Stimulated activated naive CD8-positive, alpha-beta T cell treated with anti-CD3 and anti-CD28 coated beads, Interleukin-15, Interleukin-2, amounts not matched to agents 100 ng/mL and 50 ng/mL, for 24 hours (primary cell): ENCODE measurements around the gene ZNF614.
"Not testable (repeated sequence)": the region's sequence is repeated elsewhere in the genome, so short reads cannot be mapped to it uniquely, and the experiment has no call there.

Experiments
- H3K27ac Mint-ChIP-seq: one replicate; pipeline ENCODE4 v1.8.0; 2021; ENCODE audit warnings: mild to moderate bottlenecking, mixed read lengths
- H3K27me3 Mint-ChIP-seq: one replicate; pipeline ENCODE4 v1.8.0; 2021; ENCODE audit warnings: mixed read lengths
- H3K36me3 Mint-ChIP-seq: one replicate; pipeline ENCODE4 v1.8.0; 2021; ENCODE audit warnings: low read depth, mixed read lengths
- H3K4me1 Mint-ChIP-seq: one replicate; pipeline ENCODE4 v1.8.0; 2021; ENCODE audit warnings: low read depth, mixed read lengths
- H3K4me3 Mint-ChIP-seq: one replicate; pipeline ENCODE4 v1.8.0; 2021; ENCODE audit warnings: mild to moderate bottlenecking, mixed read lengths
- H3K9me3 Mint-ChIP-seq: one replicate; pipeline ENCODE4 v1.8.0; 2021; ENCODE audit warnings: mixed read lengths

Gene ZNF614

DNA sequence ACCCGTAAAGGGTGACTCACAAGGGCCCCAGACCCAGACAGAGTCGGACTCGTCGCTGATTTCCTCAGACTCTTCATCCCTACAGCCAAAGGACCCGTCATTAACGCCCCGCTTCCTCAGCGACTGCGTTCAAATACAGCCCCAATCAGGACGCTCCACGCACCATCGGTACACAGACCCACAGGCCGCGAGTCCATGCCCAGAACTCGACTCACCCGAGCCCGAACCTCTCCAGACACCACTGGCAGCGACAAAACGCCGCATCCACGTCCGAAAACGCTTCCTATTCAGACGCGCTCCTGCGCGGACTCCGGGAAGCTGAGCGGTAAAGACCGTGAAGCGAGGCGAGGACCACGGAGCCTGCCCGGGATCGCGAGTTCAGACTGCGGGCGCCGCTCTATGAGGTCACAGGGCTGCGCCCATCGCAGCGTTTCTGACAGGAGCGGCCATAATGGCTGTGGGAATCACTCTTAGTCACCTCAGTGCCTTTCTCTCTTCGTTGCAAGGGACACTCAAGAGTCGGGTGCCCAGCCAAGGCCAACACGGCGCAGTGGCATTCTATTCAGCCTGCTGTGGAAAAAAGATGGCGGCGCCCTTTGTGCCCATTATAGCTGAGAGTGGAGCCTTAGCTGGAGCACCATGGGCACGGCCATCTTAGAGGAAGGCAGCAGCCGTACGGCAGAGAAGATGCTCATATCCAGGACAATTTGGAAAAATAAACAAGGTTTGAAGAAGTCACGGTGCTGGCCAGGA is at the start of gene ZNF614:
ZNF614 (minus strand) TSS at position 353 of the 753 bp plus-strand sequence. CDS start 2,634 bp downstream, outside the sequence.
- no peaks in the 10 kb centered on the region for H3K27me3 Mint-ChIP-seq
- peaks cover 46% of the 10 kb centered on the region for H3K9me3 Mint-ChIP-seq
- peak within 1 kb of the TSS; percentile 93 for H3K4me3 Mint-ChIP-seq
- H3K36me3 Mint-ChIP-seq, result peaks cover 88% of the 10 kb centered on the region
- H3K4me1 Mint-ChIP-seq, result peaks cover 21% of the 10 kb centered on the region
- peak within 1 kb of the TSS; percentile 95 for H3K27ac Mint-ChIP-seq

DNA sequence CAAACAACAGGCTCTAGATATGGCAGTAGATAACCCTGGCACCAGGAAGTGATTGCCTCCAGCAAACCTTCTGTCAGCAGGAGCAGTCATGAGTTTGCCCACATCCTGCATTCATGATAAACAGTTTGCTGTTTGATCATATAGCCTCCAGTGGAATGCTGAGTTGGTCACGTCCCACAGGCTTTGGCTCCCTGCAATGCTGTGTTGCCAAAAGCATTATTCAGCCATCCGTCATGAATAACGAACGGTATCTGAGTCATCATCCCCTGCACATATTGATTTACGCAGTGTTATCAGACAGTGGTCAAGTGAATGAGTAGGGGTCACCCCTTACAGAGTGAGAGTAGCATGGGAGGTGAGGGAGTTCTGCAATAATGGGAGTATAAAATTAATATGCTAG is 42.3 kb upstream of the ZNF614 start:
- peaks cover 62% of the 10 kb centered on the region for H3K9me3 Mint-ChIP-seq
- no peaks in the 10 kb centered on the region for H3K27me3 Mint-ChIP-seq
- H3K36me3 Mint-ChIP-seq, result peaks cover 100% of the 10 kb centered on the region
- H3K4me1 Mint-ChIP-seq, result no peaks in the 10 kb centered on the region
- no peak overlapping the region for H3K4me3 Mint-ChIP-seq
- no peak overlapping the region for H3K27ac Mint-ChIP-seq

DNA sequence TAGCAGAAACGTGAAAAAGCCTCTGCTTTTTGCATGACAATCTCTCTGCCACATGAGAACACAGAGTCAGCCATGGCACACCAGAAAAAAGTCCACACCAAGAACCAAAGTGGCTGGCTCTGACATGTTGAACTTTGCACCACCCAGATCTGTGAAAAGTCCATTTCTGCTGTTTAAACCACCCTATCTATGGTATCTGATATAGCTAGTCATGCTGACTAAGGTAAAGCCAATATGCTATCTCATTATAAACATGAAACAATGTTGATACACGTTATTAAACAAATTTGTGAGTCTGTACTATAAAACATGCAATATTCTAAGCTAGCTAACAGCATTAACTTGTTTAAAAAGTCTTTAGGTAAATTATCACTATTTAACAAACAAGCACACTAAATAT is 41.5 kb upstream of the ZNF614 start:
- H3K27me3 Mint-ChIP-seq, result no peaks in the 10 kb centered on the region
- H3K36me3 Mint-ChIP-seq, result peaks cover 100% of the 10 kb centered on the region
- no peak overlapping the region for H3K4me3 Mint-ChIP-seq
- peaks cover 60% of the 10 kb centered on the region for H3K9me3 Mint-ChIP-seq
- no peaks in the 10 kb centered on the region for H3K4me1 Mint-ChIP-seq
- no peak overlapping the region for H3K27ac Mint-ChIP-seq

DNA sequence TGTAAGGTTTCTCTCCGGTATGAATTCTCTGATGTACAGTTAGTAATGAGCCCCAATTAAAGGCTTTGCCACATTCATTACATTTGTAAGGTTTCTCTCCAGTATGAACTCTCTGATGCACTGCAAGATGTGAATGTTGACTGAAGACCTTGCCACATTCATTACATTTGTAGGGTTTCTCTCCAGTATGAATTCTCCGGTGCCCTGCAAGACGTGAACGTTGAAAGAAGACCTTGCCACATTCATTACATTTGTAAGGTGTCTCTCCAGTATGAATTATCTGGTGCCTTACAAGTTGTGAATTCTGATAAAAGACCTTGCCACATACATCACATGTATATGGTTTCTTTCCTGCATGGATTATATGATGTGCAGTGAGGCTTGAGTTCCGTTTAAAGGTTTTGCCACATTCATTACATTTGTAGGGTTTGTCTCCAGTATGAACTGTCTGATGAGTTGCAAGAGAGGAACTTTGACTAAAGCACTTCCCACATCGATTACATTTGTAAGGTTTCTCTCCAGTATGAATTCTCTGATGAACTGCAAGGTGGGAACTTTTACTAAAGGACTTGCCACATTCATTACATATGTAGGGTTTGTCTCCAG is 38.2 kb upstream of the ZNF614 start:
- Mint-ChIP-seq H3K27me3 (no peaks in the 10 kb centered on the region), H3K36me3 (peaks cover 97% of the 10 kb centered on the region), H3K4me3 (no peak overlapping the region), H3K27ac (no peak overlapping the region), H3K9me3 (peaks cover 52% of the 10 kb centered on the region), H3K4me1 (no peaks in the 10 kb centered on the region)

DNA sequence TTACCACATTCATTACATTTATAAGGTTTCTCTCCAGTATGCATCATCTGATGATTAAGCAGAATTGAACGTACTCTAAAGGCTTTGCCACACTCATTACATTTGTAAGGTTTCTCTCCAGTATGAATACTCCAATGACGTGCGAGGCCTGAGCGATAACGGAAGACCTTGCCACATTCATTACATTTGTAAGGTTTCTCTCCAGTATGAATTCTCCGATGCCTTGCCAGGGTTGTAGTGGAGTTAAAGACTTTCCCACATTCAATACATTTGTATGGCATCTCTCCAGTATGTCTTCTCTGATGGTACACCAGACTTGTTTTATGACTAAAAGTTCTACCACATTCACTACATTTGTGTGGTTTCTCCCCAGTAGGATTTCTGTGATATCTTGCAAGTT is 37.2 kb upstream of the ZNF614 start:
- Mint-ChIP-seq H3K9me3 (peaks cover 52% of the 10 kb centered on the region), H3K4me1 (no peaks in the 10 kb centered on the region), H3K27me3 (no peaks in the 10 kb centered on the region), H3K4me3 (no peak overlapping the region), H3K27ac (no peak overlapping the region), H3K36me3 (peaks cover 97% of the 10 kb centered on the region)

DNA sequence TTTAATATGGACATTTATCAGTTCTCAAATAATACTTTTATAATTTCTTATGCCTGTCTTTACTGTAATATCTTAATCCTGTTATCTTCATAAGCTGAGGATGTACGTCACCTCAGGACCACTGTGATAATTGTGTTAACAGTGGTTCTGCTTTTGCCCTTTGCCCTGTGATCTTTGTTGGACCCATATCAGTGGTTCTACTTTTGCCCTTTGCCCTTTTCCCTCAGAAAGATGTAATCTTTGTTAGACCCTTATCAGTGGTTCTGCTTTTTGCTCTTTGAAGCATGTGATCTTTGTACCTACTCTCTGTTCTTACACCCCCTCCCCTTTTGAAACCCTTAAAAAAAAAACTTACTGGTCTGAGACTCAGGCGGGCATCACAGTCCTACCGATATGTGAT is 28.3 kb upstream of the ZNF614 start:
- H3K4me3 Mint-ChIP-seq, H3K4me1 Mint-ChIP-seq, H3K27me3 Mint-ChIP-seq, H3K27ac Mint-ChIP-seq: not testable (repeated sequence)
- Mint-ChIP-seq H3K9me3 (peaks cover 54% of the 10 kb centered on the region), H3K36me3 (peaks cover 85% of the 10 kb centered on the region)

DNA sequence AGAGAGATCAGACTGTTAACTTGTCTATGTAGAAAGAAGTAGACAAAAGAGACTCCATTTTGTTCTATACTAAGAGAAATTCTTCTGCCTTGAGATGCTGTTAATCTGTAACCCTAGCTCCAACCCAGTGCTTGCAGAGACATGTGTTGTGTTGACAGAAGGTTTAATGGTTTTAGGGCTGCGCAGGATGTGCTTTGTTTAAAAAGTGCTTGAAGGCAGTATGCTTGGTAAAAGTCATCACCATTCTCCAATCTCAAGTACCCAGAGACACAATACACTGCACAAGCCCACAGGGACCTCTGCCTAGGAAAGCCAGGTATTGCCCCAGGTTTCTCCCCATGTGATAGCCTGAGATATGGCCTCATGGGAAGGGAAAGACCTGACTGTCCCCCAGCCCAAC is 23.6 kb upstream of the ZNF614 start:
- peaks cover 30% of the 10 kb centered on the region for H3K4me1 Mint-ChIP-seq
- not testable (repeated sequence) for H3K27ac Mint-ChIP-seq, H3K4me3 Mint-ChIP-seq, H3K27me3 Mint-ChIP-seq
- peaks cover 84% of the 10 kb centered on the region for H3K36me3 Mint-ChIP-seq
- H3K9me3 Mint-ChIP-seq, result peaks cover 48% of the 10 kb centered on the region

DNA sequence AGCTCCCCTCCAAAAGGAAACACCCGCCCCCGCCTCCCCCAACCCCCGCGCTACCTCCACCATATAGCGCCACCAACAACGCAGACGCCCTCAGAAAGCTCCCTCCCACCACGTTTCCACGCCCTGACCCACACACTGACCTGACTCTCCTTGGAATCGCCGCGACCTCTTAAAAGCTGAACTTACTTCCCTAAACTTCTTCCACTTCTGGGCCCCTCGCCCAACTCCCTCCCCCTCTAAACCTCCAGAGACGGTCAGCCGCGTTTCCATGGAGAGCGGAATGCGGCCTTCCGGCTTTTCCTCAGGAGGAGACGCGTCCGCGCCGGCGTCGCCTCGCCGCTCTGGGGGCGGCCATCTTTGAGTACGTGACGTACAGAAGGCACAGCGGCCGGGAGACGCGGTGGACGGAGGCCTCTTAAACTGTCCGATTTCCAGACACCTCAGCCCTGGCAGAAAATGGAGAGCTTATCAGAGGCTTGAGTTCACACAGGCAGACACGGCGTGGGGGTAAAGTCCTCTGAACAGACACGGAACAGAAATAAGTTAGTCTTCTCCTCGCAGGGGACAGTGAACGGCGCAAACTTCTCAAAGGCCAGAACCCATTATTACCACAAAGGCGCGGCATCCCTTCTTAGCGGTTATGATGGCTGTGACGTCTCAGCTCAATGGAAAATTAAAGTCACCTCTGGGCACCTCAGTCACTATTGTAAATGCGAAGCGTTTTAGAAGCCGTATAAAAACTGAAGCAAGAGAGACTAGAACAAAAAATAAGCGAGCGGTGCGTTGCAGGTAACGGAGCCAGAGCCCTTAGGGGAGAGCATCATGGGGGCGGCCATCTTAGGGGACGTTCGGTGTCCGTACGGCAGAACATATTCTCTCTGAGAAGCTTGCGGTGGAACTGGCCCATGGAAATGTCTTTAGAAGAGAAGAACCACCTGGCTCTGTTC is 20.6 kb upstream of the ZNF614 start, which contains the start of gene ZNF432:
ZNF432 (minus strand) TSS at position 284 of the 947 bp plus-strand sequence. CDS start 1,970 bp downstream, outside the sequence.
- Mint-ChIP-seq H3K4me1 (peaks cover 33% of the 10 kb centered on the region), H3K27ac (peak within 1 kb of the TSS; percentile 98), H3K36me3 (peaks cover 81% of the 10 kb centered on the region), H3K9me3 (peaks cover 48% of the 10 kb centered on the region), H3K27me3 (no peaks in the 10 kb centered on the region), H3K4me3 (peak within 1 kb of the TSS; percentile 88)

DNA sequence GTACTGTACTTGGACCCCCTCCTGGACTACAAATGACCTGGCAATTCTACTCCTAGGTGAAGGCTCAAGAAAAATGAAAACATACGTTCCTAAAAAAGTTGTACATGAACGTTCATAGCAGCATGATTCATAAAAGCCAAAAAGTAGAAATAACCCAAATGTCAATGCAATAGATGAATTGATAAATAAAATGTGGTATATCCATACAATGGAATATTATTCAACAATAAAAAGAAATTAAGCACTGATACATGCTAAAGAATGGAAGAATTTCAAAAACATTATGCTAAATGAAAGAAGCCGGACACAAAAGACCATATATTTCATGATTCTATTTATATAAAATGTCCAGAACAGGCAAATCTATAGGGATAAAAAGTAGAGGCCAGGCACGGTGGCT is 11.0 kb upstream of the ZNF614 start:
- Mint-ChIP-seq H3K36me3 (peaks cover 96% of the 10 kb centered on the region), H3K9me3 (peaks cover 56% of the 10 kb centered on the region), H3K27ac (no peak overlapping the region)

DNA sequence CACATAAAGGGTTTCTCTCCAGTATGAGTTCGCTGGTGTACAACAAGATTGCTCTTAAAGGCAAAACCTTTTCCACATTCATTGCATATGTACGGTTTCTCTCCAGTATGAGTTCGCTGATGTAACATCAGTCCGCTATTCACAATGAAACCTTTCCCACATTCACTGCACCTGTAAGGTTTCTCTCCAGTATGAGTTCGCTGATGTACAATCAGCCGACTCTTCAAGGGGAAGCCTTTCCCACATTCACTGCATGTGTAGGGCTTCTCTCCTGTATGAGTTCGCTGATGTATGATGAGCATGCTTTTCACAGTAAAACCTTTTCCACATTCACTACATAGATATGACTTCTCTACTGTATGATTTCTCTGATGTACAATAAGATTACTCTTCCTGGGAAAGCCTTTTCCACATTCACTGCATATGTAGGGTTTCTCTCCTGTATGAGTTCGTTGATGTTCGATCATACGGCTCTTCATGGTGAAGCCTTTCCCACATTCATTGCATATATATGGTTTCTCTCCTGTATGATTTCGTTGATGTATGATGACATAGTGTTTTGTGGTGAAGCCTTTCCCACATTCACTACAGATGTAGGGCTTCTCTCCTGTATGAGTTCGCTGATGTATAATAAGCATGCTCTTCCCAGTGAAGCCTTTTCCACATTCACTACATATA is 6.0 kb upstream of the ZNF614 start:
- Mint-ChIP-seq H3K27ac (no peak overlapping the region), H3K4me1 (peaks cover 3% of the 10 kb centered on the region), H3K36me3 (peaks cover 90% of the 10 kb centered on the region), H3K4me3 (no peak overlapping the region), H3K9me3 (peaks cover 61% of the 10 kb centered on the region), H3K27me3 (no peaks in the 10 kb centered on the region)

More for the DNA sequence above, 11.0 kb upstream of the ZNF614 start:
- no peaks in the 10 kb centered on the region for H3K4me1 Mint-ChIP-seq
- H3K4me3 Mint-ChIP-seq, result no peak overlapping the region
- H3K27me3 Mint-ChIP-seq, result no peaks in the 10 kb centered on the region

DNA sequence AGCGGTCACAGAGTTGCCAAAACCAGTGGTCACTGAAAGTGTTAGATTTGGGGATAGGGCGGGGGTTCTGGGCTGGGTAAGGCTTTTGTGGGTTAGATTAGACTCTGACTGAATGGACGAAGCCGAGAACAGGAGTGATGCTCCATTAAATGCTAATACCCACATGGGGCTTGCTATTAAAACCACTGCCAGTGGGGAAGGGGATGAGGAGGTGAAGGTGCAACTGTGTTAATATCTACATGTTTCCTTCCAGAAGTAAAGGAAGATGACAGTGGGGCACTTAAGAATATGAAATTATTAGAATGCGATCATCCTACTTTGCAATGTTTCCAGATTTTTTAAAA is 573 bp upstream of the ZNF614 start:
- Mint-ChIP-seq H3K27me3 (no peaks in the 10 kb centered on the region), H3K36me3 (peaks cover 88% of the 10 kb centered on the region), H3K4me1 (peaks cover 21% of the 10 kb centered on the region), H3K4me3 (peak overlapping the region; percentile 93), H3K27ac (peak overlapping the region; percentile 95), H3K9me3 (peaks cover 45% of the 10 kb centered on the region)

DNA sequence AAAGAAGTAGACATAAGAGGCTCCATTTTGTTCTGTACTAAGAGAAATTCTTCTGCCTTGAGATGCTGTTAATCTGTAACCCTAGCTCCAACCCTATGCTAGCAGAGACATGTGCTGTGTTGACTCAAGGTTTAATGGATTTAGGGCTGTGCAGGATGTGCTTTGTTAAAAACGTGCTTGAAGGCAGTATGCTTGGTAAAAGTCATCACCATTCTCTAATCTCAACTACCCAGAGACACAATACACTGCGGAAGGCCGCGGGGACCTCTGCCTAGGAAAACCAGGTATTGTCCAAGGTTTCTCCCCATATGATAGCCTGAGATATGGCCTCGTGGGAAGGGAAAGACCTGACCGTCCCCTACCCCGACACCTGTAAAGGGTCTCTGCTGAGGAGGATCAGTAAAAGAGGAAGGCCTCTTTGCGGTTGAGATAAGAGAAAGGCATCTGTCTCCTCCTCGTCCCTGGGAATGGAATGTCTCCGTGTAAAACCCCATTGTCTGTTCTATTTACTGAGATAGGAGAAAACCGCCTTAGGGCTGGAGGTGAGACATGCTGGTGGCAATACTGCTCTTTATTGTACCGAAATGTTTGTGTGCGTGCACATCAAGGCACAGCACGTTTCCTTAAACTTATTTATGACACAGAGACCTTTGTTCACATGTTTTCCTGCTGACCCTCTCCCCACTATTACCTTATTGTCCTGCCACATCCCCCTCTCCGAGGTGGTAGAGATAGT is 1.8 kb downstream of the ZNF614 start:
- not testable (repeated sequence) for H3K27me3 Mint-ChIP-seq, H3K27ac Mint-ChIP-seq
- Mint-ChIP-seq H3K36me3 (peaks cover 89% of the 10 kb centered on the region), H3K4me3 (peak overlapping the region; percentile 93), H3K4me1 (peaks cover 21% of the 10 kb centered on the region), H3K9me3 (peaks cover 44% of the 10 kb centered on the region)

DNA sequence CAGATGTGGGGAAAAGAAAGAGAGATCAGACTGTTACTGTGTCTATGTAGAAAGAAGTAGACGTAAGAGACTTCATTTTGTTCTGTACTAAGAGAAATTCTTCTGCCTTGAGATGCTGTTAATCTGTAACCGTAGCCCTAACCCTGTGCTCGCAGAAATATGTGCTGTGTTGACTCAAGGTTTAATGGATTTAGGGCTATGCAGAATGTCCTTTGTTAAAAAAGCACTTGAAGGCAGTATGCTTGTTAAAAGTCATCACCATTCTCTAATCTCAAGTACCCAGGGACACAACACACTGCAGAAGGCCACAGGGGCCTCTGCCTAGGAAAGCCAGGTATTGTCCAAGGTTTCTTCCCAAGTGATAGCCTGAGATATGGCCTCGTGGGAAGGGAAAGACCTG is 3.7 kb downstream of the ZNF614 start:
- not testable (repeated sequence) for H3K27ac Mint-ChIP-seq, H3K4me3 Mint-ChIP-seq, H3K27me3 Mint-ChIP-seq
- Mint-ChIP-seq H3K9me3 (peaks cover 49% of the 10 kb centered on the region), H3K36me3 (peaks cover 90% of the 10 kb centered on the region), H3K4me1 (peaks cover 18% of the 10 kb centered on the region)

DNA sequence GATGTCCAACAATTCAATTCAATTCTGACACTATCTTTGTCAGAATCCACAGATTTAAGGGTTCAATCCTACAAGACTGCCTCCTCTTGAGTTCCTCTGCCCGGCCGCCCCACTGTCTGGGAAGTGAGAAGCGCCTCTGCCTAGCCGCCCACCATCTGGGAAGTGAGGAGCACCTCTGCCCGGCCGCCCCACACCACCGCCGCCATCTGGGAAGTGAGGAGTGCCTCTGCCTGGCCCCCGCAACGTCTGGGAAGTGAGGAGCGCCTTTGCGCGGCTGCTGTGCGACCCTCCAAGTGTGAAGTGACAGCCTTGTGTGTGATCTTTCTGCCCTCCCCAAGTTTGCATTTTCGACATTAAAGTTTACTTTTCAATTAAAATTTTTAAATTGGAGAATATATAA is 6.0 kb downstream of the ZNF614 start:
- peaks cover 64% of the 10 kb centered on the region for H3K9me3 Mint-ChIP-seq
- H3K4me3 Mint-ChIP-seq, result no peak overlapping the region
- H3K27ac Mint-ChIP-seq, result no peak overlapping the region
- peaks cover 97% of the 10 kb centered on the region for H3K36me3 Mint-ChIP-seq
- no peaks in the 10 kb centered on the region for H3K27me3 Mint-ChIP-seq
- H3K4me1 Mint-ChIP-seq, result peaks cover 4% of the 10 kb centered on the region
